Activated B cell treated with CpG ODN at 0.5 μM for 24 hours (primary cell): ENCODE data around the gene ADCYAP1. TPM values are rescaled to one million over a fixed set of nuclear protein-coding genes. Genes with fewer than 3 reads are reported as not detected.

ENCODE experiments used
- ATAC-seq: fragments of 200-7000 bp; cut with Tn5 transposase; one replicate; pipeline ENCODE4 v1.10.0; 2021; ENCODE audit warnings: low read depth, mild to moderate bottlenecking, moderate library complexity
- CTCF ChIA-PET: fragments of 350-600 bp; sonication (Branson Sonifier 250); formaldehyde crosslinking; loops from one replicate; lab custom pipeline; 2021; ENCODE audit warnings: antibody characterized with exemption; lab: Charles Lee
- POLR2A ChIA-PET: fragments of 350-600 bp; sonication (Branson Sonifier 250); formaldehyde crosslinking; loops from one replicate; lab custom pipeline; 2021; ENCODE audit warnings: antibody characterized with exemption; lab: Charles Lee
- DNase-seq: peaks from one replicate; pipeline ENCODE4 v3.0.0; 2022
- H3K27ac Mint-ChIP-seq: one replicate; pipeline ENCODE4 v1.8.0; 2020; ENCODE audit warnings: mixed read lengths
- H3K27me3 Mint-ChIP-seq: one replicate; pipeline ENCODE4 v1.8.0; 2021; ENCODE audit warnings: mixed read lengths
- H3K36me3 Mint-ChIP-seq: one replicate; pipeline ENCODE4 v1.8.0; 2021; ENCODE audit warnings: low read depth, mixed read lengths
- H3K4me1 Mint-ChIP-seq: one replicate; pipeline ENCODE4 v1.8.0; 2021; ENCODE audit warnings: mixed read lengths
- H3K4me3 Mint-ChIP-seq: one replicate; pipeline ENCODE4 v1.8.0; 2020; ENCODE audit warnings: mild to moderate bottlenecking, mixed read lengths
- H3K9me3 Mint-ChIP-seq: one replicate; pipeline ENCODE4 v1.8.0; 2020; ENCODE audit warnings: mixed read lengths
- intact Hi-C: fragments of 100-400 bp; cut with micrococcal nuclease; formaldehyde crosslinking; loops from one replicate; pipeline ENCODE4 v1.15.1; 2024
- total RNA-seq: library from RNA; stranded (reverse); gene quantifications from 2 replicates; pipeline ENCODE4 v1.2.3, GENCODE V29; 2022
- TF ChIP-seq, protein P1 (sequence below): fragments of 200-600 bp; IDR thresholded peaks from one replicate; pipeline ENCODE4 v1.8.0; 2022; ENCODE audit warnings: antibody characterized with exemption, mild to moderate bottlenecking

The ADCYAP1 gene
- total RNA-seq, 1 donor from 2014 or later: not detected

DNA sequence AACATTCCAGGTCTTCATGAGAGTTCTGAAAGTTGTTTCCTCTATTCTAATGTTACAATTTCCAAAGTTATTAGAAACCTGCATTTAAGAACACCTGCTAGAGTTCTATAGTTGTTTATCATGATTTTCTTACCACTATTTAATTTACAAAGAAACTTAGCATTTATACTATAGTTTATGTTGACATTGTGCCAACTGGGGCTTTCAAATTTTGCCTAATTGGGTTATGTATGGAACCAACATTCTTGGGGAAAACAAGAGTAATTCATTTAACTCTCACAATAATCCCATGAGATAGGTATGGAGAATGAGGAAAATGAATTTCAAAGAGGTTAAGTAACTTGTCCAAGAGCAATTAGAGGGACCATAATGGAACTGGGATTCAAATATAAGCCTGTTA, 28.8 kb upstream of the ADCYAP1 start:
- Mint-ChIP-seq H3K27me3 (peaks cover 8% of the 10 kb centered on the region), H3K4me3 (no peak overlapping the region), H3K9me3 (peaks cover 7% of the 10 kb centered on the region), H3K36me3 (no peaks in the 10 kb centered on the region), H3K4me1 (peaks cover 12% of the 10 kb centered on the region), H3K27ac (no peak overlapping the region)
- TF ChIP-seq, protein P1, sequence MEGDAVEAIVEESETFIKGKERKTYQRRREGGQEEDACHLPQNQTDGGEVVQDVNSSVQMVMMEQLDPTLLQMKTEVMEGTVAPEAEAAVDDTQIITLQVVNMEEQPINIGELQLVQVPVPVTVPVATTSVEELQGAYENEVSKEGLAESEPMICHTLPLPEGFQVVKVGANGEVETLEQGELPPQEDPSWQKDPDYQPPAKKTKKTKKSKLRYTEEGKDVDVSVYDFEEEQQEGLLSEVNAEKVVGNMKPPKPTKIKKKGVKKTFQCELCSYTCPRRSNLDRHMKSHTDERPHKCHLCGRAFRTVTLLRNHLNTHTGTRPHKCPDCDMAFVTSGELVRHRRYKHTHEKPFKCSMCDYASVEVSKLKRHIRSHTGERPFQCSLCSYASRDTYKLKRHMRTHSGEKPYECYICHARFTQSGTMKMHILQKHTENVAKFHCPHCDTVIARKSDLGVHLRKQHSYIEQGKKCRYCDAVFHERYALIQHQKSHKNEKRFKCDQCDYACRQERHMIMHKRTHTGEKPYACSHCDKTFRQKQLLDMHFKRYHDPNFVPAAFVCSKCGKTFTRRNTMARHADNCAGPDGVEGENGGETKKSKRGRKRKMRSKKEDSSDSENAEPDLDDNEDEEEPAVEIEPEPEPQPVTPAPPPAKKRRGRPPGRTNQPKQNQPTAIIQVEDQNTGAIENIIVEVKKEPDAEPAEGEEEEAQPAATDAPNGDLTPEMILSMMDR: no peak
- intact Hi-C loops: no loop called here
- no peak for ATAC-seq
- no peak for DNase-seq
- ChIA-PET CTCF (no interaction called here), POLR2A (no interaction called here)

DNA sequence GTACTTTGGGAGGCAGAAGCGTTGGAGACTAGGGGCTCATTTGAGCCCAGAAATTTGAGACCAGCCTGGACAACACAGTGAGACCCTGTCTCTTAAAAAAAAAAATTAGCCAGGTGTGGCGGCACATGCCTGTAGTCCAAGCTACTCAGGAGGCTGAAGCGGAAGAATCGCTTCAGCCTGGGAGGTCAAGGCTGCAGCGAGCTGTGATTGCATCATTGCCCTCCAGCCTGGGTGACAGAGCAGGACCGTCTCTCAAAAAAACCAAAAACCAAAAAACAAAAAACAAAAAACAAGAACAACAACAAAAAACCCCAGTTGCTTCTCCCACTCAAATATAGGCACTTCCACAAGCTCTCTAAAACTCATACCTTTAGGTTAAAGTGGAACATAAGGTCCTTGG, 27.4 kb upstream of the ADCYAP1 start:
- ChIA-PET POLR2A (no interaction called here), CTCF (no interaction called here)
- H3K36me3 Mint-ChIP-seq: no peaks in the 10 kb centered on the region
- DNase-seq (no peak), ATAC-seq (no peak)
- intact Hi-C loops: no loop called here
- no peak overlapping the region for H3K27ac Mint-ChIP-seq
- peaks cover 2% of the 10 kb centered on the region for H3K27me3 Mint-ChIP-seq
- H3K4me3 Mint-ChIP-seq: no peak overlapping the region
- H3K4me1 Mint-ChIP-seq: peaks cover 12% of the 10 kb centered on the region
- H3K9me3 Mint-ChIP-seq: peaks cover 7% of the 10 kb centered on the region
- TF ChIP-seq, protein P1: no peak

DNA sequence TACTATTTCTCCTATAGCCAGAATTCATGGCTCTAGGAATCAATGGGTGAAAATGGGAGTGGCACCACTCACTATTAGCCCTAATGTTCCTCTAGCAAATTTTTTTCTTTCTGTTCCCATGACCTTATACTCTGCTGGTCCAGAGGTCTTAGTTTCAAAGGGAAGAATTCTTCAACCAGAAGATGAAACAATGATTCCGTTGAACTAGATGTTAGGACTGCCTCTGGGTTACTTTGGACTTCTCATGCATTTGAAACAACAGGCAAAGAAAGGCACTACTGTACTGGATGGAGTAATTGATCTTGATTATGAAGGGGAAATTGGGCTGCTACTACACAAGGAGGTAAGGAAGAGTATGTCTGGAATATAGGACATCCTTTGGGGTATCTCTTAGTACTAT, 18.6 kb upstream of the ADCYAP1 start:
- ATAC-seq: no peak
- CTCF ChIA-PET: no interaction called here
- intact Hi-C loops: no loop called here

DNA sequence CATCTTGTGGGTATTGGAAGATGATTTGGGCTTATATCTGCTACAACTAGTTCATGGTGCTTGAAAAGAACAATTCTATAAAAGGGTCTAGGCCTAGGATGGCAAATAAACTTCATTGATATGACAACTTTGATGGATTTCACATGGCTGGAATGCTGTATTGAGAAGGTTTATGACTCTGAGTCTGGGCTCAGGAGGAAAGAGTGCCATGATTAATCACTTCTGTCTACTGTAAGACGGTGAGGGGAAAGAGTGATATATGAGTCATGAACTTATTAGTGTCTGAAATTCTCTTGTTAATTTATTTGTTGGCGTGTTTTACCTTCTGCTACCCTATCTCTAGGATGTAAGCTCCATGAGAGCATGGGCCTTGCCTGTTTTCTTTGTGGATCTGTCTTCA, 17.0 kb upstream of the ADCYAP1 start:
- POLR2A ChIA-PET: no interaction called here
- peaks cover 2% of the 10 kb centered on the region for H3K27me3 Mint-ChIP-seq
- H3K9me3 Mint-ChIP-seq: peaks cover 5% of the 10 kb centered on the region

More for the DNA sequence above, 18.6 kb upstream of the ADCYAP1 start:
- POLR2A ChIA-PET: no interaction called here
- Mint-ChIP-seq H3K4me1 (no peaks in the 10 kb centered on the region), H3K4me3 (no peak overlapping the region), H3K27ac (no peak overlapping the region), H3K27me3 (peaks cover 2% of the 10 kb centered on the region), H3K9me3 (peaks cover 5% of the 10 kb centered on the region), H3K36me3 (no peaks in the 10 kb centered on the region)
- TF ChIP-seq, protein P1: no peak
- DNase-seq: no peak

DNA sequence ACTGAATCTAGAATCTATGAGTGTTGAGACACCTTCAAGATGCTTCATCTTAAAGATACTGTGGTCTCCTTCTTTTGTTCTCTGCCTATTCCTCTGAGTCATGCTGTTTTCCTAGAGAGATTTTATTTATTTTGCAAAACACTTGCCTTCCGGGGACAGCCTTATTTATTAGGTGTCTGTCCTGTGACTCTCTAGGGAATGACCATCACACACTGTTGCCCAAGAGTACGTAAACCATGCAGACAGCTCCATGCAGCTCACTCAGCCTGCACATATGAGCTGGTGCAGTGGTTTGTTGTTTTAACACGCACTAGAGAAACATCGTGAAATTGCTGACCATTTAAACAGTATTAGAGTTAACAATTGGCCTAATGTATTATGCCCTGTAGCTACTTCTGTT, 12.4 kb upstream of the ADCYAP1 start:
- TF ChIP-seq, protein P1: no peak
- POLR2A ChIA-PET: no interaction called here
- H3K36me3 Mint-ChIP-seq: no peaks in the 10 kb centered on the region
- intact Hi-C loops: no loop called here
- H3K4me3 Mint-ChIP-seq: no peak overlapping the region
- H3K27ac Mint-ChIP-seq: no peak overlapping the region
- peaks cover 2% of the 10 kb centered on the region for H3K27me3 Mint-ChIP-seq
- ATAC-seq: no peak
- CTCF ChIA-PET: no interaction called here
- no peak for DNase-seq
- no peaks in the 10 kb centered on the region for H3K4me1 Mint-ChIP-seq
- H3K9me3 Mint-ChIP-seq: peaks cover 2% of the 10 kb centered on the region

More for the DNA sequence above, 17.0 kb upstream of the ADCYAP1 start:
- Mint-ChIP-seq H3K4me1 (no peaks in the 10 kb centered on the region), H3K27ac (no peak overlapping the region), H3K4me3 (no peak overlapping the region), H3K36me3 (no peaks in the 10 kb centered on the region)
- ATAC-seq (no peak), DNase-seq (no peak)
- CTCF ChIA-PET: no interaction called here
- intact Hi-C loops: no loop called here
- TF ChIP-seq, protein P1: no peak
